Stimulated activated naive CD8-positive, alpha-beta T cell treated with anti-CD3 and anti-CD28 coated beads, Interleukin-15, Interleukin-2, amounts not matched to agents 100 ng/mL and 50 ng/mL, for 24 hours (primary cell): Measurements from ENCODE around the gene OCEL1.
"Not testable (repeated sequence)": the region's sequence is repeated elsewhere in the genome, so short reads cannot be mapped to it uniquely, and the experiment has no call there.

Source experiments
- H3K27ac Mint-ChIP-seq: one replicate; pipeline ENCODE4 v1.8.0; 2021; ENCODE audit warnings: mild to moderate bottlenecking, mixed read lengths
- H3K27me3 Mint-ChIP-seq: one replicate; pipeline ENCODE4 v1.8.0; 2021; ENCODE audit warnings: mixed read lengths
- H3K36me3 Mint-ChIP-seq: one replicate; pipeline ENCODE4 v1.8.0; 2021; ENCODE audit warnings: low read depth, mixed read lengths
- H3K4me1 Mint-ChIP-seq: one replicate; pipeline ENCODE4 v1.8.0; 2021; ENCODE audit warnings: low read depth, mixed read lengths
- H3K4me3 Mint-ChIP-seq: one replicate; pipeline ENCODE4 v1.8.0; 2021; ENCODE audit warnings: mild to moderate bottlenecking, mixed read lengths
- H3K9me3 Mint-ChIP-seq: one replicate; pipeline ENCODE4 v1.8.0; 2021; ENCODE audit warnings: mixed read lengths

OCEL1 gene

GRCh38 chr19:17259934-17260333 is 33.9 kb downstream of the OCEL1 start:
- H3K9me3 Mint-ChIP-seq = no peaks in the 10 kb centered on the region
- no peaks in the 10 kb centered on the region for H3K27me3 Mint-ChIP-seq
- no peak overlapping the region for H3K27ac Mint-ChIP-seq
- no peaks in the 10 kb centered on the region for H3K36me3 Mint-ChIP-seq
- H3K4me3 Mint-ChIP-seq = no peak overlapping the region
- H3K4me1 Mint-ChIP-seq = peaks cover 5% of the 10 kb centered on the region

- H3K36me3 Mint-ChIP-seq = no peaks in the 10 kb centered on the region
- no peak overlapping the region for H3K27ac Mint-ChIP-seq
- no peak overlapping the region for H3K4me3 Mint-ChIP-seq
- no peaks in the 10 kb centered on the region for H3K9me3 Mint-ChIP-seq
- peaks cover 5% of the 10 kb centered on the region for H3K4me1 Mint-ChIP-seq
- H3K27me3 Mint-ChIP-seq = no peaks in the 10 kb centered on the region
Observed at GRCh38 chr19:17260842-17261325, 34.9 kb downstream of the OCEL1 start.

GRCh38 chr19:17262557-17262956 is 36.5 kb downstream of the OCEL1 start:
- no peak overlapping the region for H3K4me3 Mint-ChIP-seq
- H3K4me1 Mint-ChIP-seq = peaks cover 13% of the 10 kb centered on the region
- H3K9me3 Mint-ChIP-seq = no peaks in the 10 kb centered on the region
- H3K27ac Mint-ChIP-seq = no peak overlapping the region
- no peaks in the 10 kb centered on the region for H3K36me3 Mint-ChIP-seq
- H3K27me3 Mint-ChIP-seq = no peaks in the 10 kb centered on the region

- Mint-ChIP-seq H3K4me3 (no peak overlapping the region), H3K9me3 (no peaks in the 10 kb centered on the region), H3K27ac (no peak overlapping the region), H3K27me3 (no peaks in the 10 kb centered on the region), H3K4me1 (peaks cover 18% of the 10 kb centered on the region), H3K36me3 (no peaks in the 10 kb centered on the region)
Observed at GRCh38 chr19:17263712-17264640, 38.0 kb downstream of the OCEL1 start.

- H3K4me3 Mint-ChIP-seq = no peak within 1 kb of the TSS
- no peak within 1 kb of the TSS for H3K27ac Mint-ChIP-seq
- H3K9me3 Mint-ChIP-seq = no peaks in the 10 kb centered on the region
- peaks cover 18% of the 10 kb centered on the region for H3K4me1 Mint-ChIP-seq
- no peaks in the 10 kb centered on the region for H3K27me3 Mint-ChIP-seq
- no peaks in the 10 kb centered on the region for H3K36me3 Mint-ChIP-seq
Observed at GRCh38 chr19:17264641-17264979, 38.6 kb downstream of the OCEL1 start, which contains the start of gene USHBP1. TSS of gene USHBP1 (minus strand) at chr19:17264745. CDS start at chr19:17264299, 446 bp downstream.

GRCh38 chr19:17266026-17266425 is 40.0 kb downstream of the OCEL1 start:
- H3K9me3 Mint-ChIP-seq = no peaks in the 10 kb centered on the region
- H3K36me3 Mint-ChIP-seq = peaks cover 5% of the 10 kb centered on the region
- no peak overlapping the region for H3K27ac Mint-ChIP-seq
- no peaks in the 10 kb centered on the region for H3K27me3 Mint-ChIP-seq
- H3K4me3 Mint-ChIP-seq = no peak overlapping the region
- H3K4me1 Mint-ChIP-seq = peaks cover 13% of the 10 kb centered on the region

DNA sequence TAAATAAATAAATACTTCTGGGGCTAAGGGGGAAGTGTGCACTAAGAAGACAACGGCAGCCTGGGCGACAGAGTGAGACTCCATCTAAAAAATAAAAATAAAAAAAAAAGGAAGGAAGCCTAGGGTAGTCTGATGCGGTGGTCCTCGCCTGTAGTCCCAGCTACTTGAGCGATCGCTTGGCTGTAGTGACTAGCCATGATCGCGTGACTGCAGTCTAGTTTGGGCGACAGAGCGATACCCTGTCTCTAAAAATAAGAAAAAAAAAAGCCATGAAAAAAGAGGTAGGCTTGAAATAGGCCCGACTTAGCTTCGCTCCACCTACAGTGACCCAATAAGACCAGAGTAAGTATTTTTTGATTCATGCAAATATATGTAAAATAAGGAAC is 40.6 kb downstream of the OCEL1 start:
- H3K27ac Mint-ChIP-seq = peak overlapping the region; percentile 91
- H3K27me3 Mint-ChIP-seq = no peaks in the 10 kb centered on the region
- H3K36me3 Mint-ChIP-seq = peaks cover 11% of the 10 kb centered on the region
- H3K4me1 Mint-ChIP-seq = peaks cover 13% of the 10 kb centered on the region
- H3K9me3 Mint-ChIP-seq = no peaks in the 10 kb centered on the region
- peak overlapping the region; percentile 94 for H3K4me3 Mint-ChIP-seq

- H3K4me3 Mint-ChIP-seq = peak within 1 kb of the TSS; percentile 94
- peaks cover 12% of the 10 kb centered on the region for H3K36me3 Mint-ChIP-seq
- peak within 1 kb of the TSS; percentile 91 for H3K27ac Mint-ChIP-seq
- H3K27me3 Mint-ChIP-seq = no peaks in the 10 kb centered on the region
- H3K9me3 Mint-ChIP-seq = no peaks in the 10 kb centered on the region
- H3K4me1 Mint-ChIP-seq = peaks cover 13% of the 10 kb centered on the region
Observed at GRCh38 chr19:17266975-17267788, 41.2 kb downstream of the OCEL1 start, which contains the start of gene BABAM1. TSS of gene BABAM1 (plus strand) at chr19:17267443. CDS start at chr19:17268807, 1,364 bp downstream.

GRCh38 chr19:17268754-17269153 is 42.7 kb downstream of the OCEL1 start:
- H3K36me3 Mint-ChIP-seq = peaks cover 13% of the 10 kb centered on the region
- H3K4me1 Mint-ChIP-seq = peaks cover 13% of the 10 kb centered on the region
- H3K27me3 Mint-ChIP-seq = no peaks in the 10 kb centered on the region
- H3K4me3 Mint-ChIP-seq = peak overlapping the region; percentile 94
- no peaks in the 10 kb centered on the region for H3K9me3 Mint-ChIP-seq
- peak overlapping the region; percentile 91 for H3K27ac Mint-ChIP-seq

DNA sequence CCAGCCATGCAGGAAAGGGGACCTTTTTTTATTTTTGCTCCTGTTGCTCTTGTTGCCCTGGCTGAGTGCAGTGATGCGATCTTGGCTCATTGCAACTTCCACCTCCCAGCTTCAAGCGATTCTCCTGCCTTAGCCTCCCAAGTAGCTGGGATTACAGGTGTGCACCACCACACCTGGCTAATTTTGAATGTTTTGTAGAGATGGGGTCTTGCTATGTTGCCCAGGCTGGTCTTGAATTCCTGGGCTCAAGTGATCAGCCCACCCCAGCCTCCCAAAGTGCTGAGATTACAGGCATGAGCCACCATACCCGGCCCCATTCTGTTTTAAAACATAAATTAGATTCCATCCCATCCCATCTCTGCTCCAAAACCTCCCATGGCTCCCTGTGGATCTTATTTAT is 48.9 kb downstream of the OCEL1 start:
- peaks cover 41% of the 10 kb centered on the region for H3K36me3 Mint-ChIP-seq
- H3K27me3 Mint-ChIP-seq, H3K9me3 Mint-ChIP-seq, H3K4me3 Mint-ChIP-seq, H3K27ac Mint-ChIP-seq, H3K4me1 Mint-ChIP-seq: not testable (repeated sequence)

DNA sequence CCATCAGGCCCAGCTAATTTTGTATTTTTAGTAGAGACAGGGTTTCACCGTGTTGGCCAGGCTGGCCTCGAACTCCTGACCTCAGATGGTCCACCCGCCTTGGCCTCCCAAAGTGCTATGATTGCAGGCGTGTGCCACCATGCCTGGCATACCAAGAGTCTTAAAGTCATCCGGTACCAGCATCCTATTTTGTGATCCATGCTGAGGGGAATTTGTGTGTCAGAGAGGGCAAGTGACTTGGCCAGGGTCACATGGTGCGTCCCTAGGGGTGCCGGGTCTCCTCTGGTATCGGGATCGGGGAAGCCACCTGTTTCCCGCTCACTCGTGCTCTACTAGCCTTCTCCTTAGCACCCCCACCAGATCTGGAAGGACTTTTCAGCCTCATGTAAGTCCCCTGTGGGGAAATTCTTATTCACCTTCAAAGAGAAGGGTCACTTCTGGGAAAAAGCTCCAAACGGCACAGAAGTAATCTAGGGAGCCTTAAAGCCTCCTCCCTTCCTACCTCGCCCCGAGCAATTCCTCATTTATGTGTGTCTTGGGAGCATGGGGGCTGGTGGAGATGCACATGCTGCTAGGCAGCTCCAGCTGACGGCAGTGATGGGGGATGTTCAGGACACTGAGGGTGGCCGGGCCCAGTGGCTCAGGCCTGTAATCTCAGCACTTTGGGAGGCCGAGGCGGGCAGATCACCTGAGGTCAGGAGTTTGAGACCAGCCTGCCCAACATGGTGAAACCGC is 49.6 kb downstream of the OCEL1 start:
- H3K27me3 Mint-ChIP-seq = no peaks in the 10 kb centered on the region
- H3K9me3 Mint-ChIP-seq = no peaks in the 10 kb centered on the region
- no peak overlapping the region for H3K27ac Mint-ChIP-seq
- H3K36me3 Mint-ChIP-seq = peaks cover 37% of the 10 kb centered on the region
- no peaks in the 10 kb centered on the region for H3K4me1 Mint-ChIP-seq
- H3K4me3 Mint-ChIP-seq = no peak overlapping the region
